HepG2 (cell line): ENCODE data around the gene KIFAP3. TPM values are rescaled to one million over a fixed set of nuclear protein-coding genes. Genes with fewer than 3 reads are reported as not detected.

ENCODE experiments used
- ATAC-seq: fragments of 200-7000 bp; cut with Tn5 transposase; 3 replicates; pipeline ENCODE4 v1.9.1; 2020; ENCODE audit warnings: mild to moderate bottlenecking, moderate library complexity
- BruUV-seq: library from RNA; stranded (reverse); fragments of 400-500 nt; replicated peaks from 2 replicates; lab custom pipeline; 2021; lab: Mats Ljungman, UMichigan
- CTCF ChIA-PET: fragments of 300-600 bp; formaldehyde crosslinking; extraction: SDS; loops from one replicate; lab custom pipeline; 2021; ENCODE audit warnings: low total read pairs, inconsistent platforms, low intra/inter-chr PET ratio; lab: Yijun Ruan, JAX
- POLR2A ChIA-PET: fragments of 350-600 bp; sonication (Branson Sonifier 250); formaldehyde crosslinking; loops from one replicate; lab custom pipeline; 2020; ENCODE audit warnings: antibody characterized with exemption, inconsistent platforms; lab: Yijun Ruan, JAX
- DNase-seq: peaks from one replicate; pipeline ENCODE4 v3.0.0-alpha.2; 2015; ENCODE audit warnings: low spot score
- FAIRE-seq: peaks from 3 replicates; lab custom pipeline; 2011; peaks lifted over from hg19 to GRCh38; lab: Jason Lieb, UNC
- H2AFZ ChIP-seq: one replicate; pipeline ENCODE4 v1.6.1; 2011; ENCODE audit warnings: low read length, inconsistent platforms
- H3K27ac ChIP-seq: fragments of 300-600 bp; 3 replicates; pipeline ENCODE4 v1.8.0; 2011; ENCODE audit warnings: mixed run types, mild to moderate bottlenecking, mixed read lengths, low read length, inconsistent platforms; ENCODE audit not compliant: insufficient read depth; ENCODE audit errors: extremely low read length
- H3K27me3 ChIP-seq, 2 experiments: fragments of 200-600 bp in 1 of 2; 2 replicates in 1 of 2; 3 replicates in 1 of 2; pipeline versions ENCODE4 v1.6.0 to v1.8.0; 2011; ENCODE audit warnings: low read length in 2 of 2, mild to moderate bottlenecking in 2 of 2, moderate library complexity in 2 of 2, inconsistent platforms in 1 of 2; ENCODE audit not compliant: insufficient read depth in 2 of 2, control insufficient read depth in 1 of 2
- H3K36me3 ChIP-seq, 2 experiments: fragments of 200-600 bp in 1 of 2; replicated peaks in 1 of 2; 2 replicates in 1 of 2; 3 replicates in 1 of 2; pipeline versions ENCODE4 v1.5.1 to v1.8.0; 2011; ENCODE audit warnings: low read length in 2 of 2, inconsistent platforms in 1 of 2; ENCODE audit not compliant: insufficient read depth in 2 of 2, control insufficient read depth in 1 of 2
- H3K4me1 ChIP-seq: 2 replicates; pipeline ENCODE4 v1.5.1; 2012; ENCODE audit warnings: low read length, inconsistent platforms; ENCODE audit not compliant: insufficient read depth
- H3K4me2 ChIP-seq: 2 replicates; pipeline ENCODE4 v1.6.0; 2011; ENCODE audit warnings: low read depth, low read length, inconsistent platforms
- H3K4me3 ChIP-seq, 3 experiments: fragments of 200-600 bp in 1 of 3; sonication (generic), shearing (Covaris generic) in 1 of 3; replicated peaks in 1 of 3; 2 replicates each; pipeline ENCODE4 v1.5.1; 2011 to 2016; ENCODE audit warnings: low read length in 3 of 3, inconsistent platforms in 2 of 3, low read depth in 2 of 3, mild to moderate bottlenecking in 2 of 3, control low read depth in 1 of 3, mixed read lengths in 1 of 3; ENCODE audit not compliant: insufficient read depth in 1 of 3
- H3K79me2 ChIP-seq: one replicate; pipeline ENCODE4 v1.6.1; 2011; ENCODE audit warnings: low read length, inconsistent platforms; ENCODE audit not compliant: insufficient read depth
- H3K9ac ChIP-seq: 2 replicates; pipeline ENCODE4 v1.6.0; 2011; ENCODE audit warnings: mild to moderate bottlenecking, low read depth, low read length, inconsistent platforms; ENCODE audit not compliant: insufficient read depth
- H3K9me3 ChIP-seq: 2 replicates; pipeline ENCODE4 v1.5.1; 2012; ENCODE audit warnings: mild to moderate bottlenecking, low read length
- H4K20me1 ChIP-seq: 2 replicates; pipeline ENCODE4 v1.6.0; 2011; ENCODE audit warnings: inconsistent platforms, mild to moderate bottlenecking, low read length, moderate library complexity; ENCODE audit not compliant: insufficient read depth
- GLI4 ChIP-seq: sonication (generic); formaldehyde crosslinking; IDR thresholded peaks from 2 replicates; pipeline ENCODE4 v1.5.1; 2020; ENCODE audit warnings: missing genetic modification reagents, mild to moderate bottlenecking, moderate library complexity, borderline replicate concordance
- PHB2 ChIP-seq: fragments of 450-650 bp; IDR thresholded peaks from 2 replicates; pipeline ENCODE4 v1.6.1; 2018; ENCODE audit not compliant: partially characterized antibody
- SAP130 ChIP-seq: IDR thresholded peaks from 2 replicates; pipeline ENCODE4 v1.6.1; 2016; ENCODE audit warnings: low read depth
- SMAD1 ChIP-seq: sonication (generic); formaldehyde crosslinking; IDR thresholded peaks from 2 replicates; pipeline ENCODE4 v1.4.0; 2020; ENCODE audit warnings: missing genetic modification reagents, low read depth, mild to moderate bottlenecking, borderline replicate concordance
- THYN1 ChIP-seq: sonication (generic); formaldehyde crosslinking; IDR thresholded peaks from 2 replicates; pipeline ENCODE4 v1.8.1; 2023; ENCODE audit warnings: low read depth, mild to moderate bottlenecking, moderate library complexity, missing genetic modification reagents, borderline replicate concordance
- ZNF75D ChIP-seq: sonication (generic); formaldehyde crosslinking; IDR thresholded peaks from 2 replicates; pipeline ENCODE4 v1.8.1; 2023; ENCODE audit warnings: missing genetic modification reagents, mild to moderate bottlenecking, borderline replicate concordance
- WGBS: methylation state at CpG from one replicate; pipeline ENCODE4 v1.1.6; 2017; ENCODE audit warnings: low lambda C conversion rate; 5-methylcytosine and 5-hydroxymethylcytosine counted together
- in situ Hi-C: cut with HindIII; loops from 2 replicates; pipeline ENCODE4 v1.10.0; 2017; ENCODE audit warnings: low pct_unique_long_range_greater_than_20kb; ENCODE audit not compliant: extremely low pct_ligation_motif_present
- intact Hi-C: fragments of 100-400 bp; cut with micrococcal nuclease; formaldehyde crosslinking; loops from one replicate; pipeline ENCODE4 v1.10.0; 2022; ENCODE audit not compliant: unreplicated experiment
- polyA plus RNA-seq, 8 experiments: library from polyadenylated mRNA; depleted of rRNA in 3 of 8; stranded (reverse) in 7 of 8; unstranded in 1 of 8; fragments of >200 nt; fragmentation: Illumina TruSeq in 4 of 8; extraction: Trizol in 4 of 8; gene quantifications; 2 replicates each; pipeline versions ENCODE4 v1.2.1 to v1.2.3, GENCODE V29; 2011 to 2016; ENCODE audit warnings: low read depth in 4 of 8, missing spikeins in 1 of 8, mixed read lengths in 1 of 8; ENCODE audit not compliant: insufficient read depth in 1 of 8
- total RNA-seq, 5 experiments: library from RNA; depleted of rRNA; stranded (reverse); fragments of >200 nt; fragmentation: Illumina TruSeq; extraction: Trizol; gene quantifications; 2 replicates each; pipeline ENCODE4 v1.2.3, GENCODE V29; 2016; ENCODE audit warnings: low read depth in 1 of 5
- TF ChIP-seq, protein P1 (sequence below): sonication (generic); formaldehyde crosslinking; IDR thresholded peaks from 2 replicates; pipeline ENCODE4 v1.4.0; 2020; ENCODE audit warnings: mild to moderate bottlenecking, missing genetic modification reagents
- TF ChIP-seq, protein P2 (sequence below): sonication (generic); formaldehyde crosslinking; IDR thresholded peaks from 2 replicates; pipeline ENCODE4 v1.4.0; 2020; ENCODE audit warnings: missing genetic modification reagents
- TF ChIP-seq, protein P3 (sequence below), 2 experiments: IDR thresholded peaks; 2 replicates each; pipeline ENCODE4 v1.6.1; 2011 to 2012; ENCODE audit warnings: low read length in 2 of 2, borderline replicate concordance in 1 of 2, low read depth in 1 of 2, mild to moderate bottlenecking in 1 of 2, moderate library complexity in 1 of 2

The KIFAP3 gene
- total and polyA plus RNA-seq, 2 of the 13 experiments (the other 11 are each of a cell fraction or from before 2014, with no cell fraction given): 3.4 to 10.0 TPM

DNA sequence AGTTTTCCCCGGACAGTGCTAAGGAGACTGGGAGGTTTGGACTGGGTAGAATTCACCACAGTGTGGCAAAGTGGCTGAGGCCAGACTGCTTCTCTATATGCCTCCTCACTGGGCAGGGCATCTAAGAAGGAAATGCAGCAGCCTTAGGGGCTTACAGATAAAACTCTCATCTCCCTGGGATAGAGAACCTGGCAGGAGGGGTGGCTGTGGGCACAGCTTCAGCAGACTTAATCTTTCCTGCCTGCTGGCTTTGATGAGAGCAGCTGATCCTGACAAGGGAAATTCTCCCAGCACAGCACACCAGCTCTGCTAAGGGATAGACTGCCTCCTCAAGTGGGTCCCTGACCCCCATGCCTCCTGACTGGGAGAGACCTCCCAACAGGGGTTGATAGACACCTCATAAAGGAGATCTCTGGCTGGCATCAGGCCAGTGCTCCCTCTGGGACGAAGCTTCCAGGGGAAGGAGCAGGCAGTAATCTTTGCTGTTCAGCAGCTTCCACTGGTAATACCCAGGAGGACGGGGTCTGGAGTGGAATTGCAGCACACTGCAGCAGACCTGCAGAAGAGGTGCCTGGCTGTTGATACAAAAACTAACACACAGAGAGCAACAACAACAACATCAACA lies 25.2 kb downstream of the KIFAP3 start:
- ChIA-PET POLR2A (no interaction called here), CTCF (no interaction called here)
- Histone ChIP-seq H3K36me3 (no peaks in the 10 kb centered on the region), H4K20me1 (no peaks in the 10 kb centered on the region), H3K27me3 (no peaks in the 10 kb centered on the region), H3K9ac (no peak overlapping the region), H3K4me2 (no peak overlapping the region), H3K79me2 (no peaks in the 10 kb centered on the region), H3K27ac (no peak overlapping the region), H3K4me1 (no peaks in the 10 kb centered on the region), H3K9me3 (no peaks in the 10 kb centered on the region), H2AFZ (no peak overlapping the region), H3K4me3 (no peak overlapping the region)
- in situ Hi-C loops (no loop called here), intact Hi-C loops (no loop called here)
- TF ChIP-seq SAP130 (CRISPR knock-in tag) (no peak), THYN1 (CRISPR knock-in tag) (no peak), SMAD1 (CRISPR knock-in tag) (no peak), PHB2 (no peak), ZNF75D (CRISPR knock-in tag) (no peak), GLI4 (CRISPR knock-in tag) (no peak)
- TF ChIP-seq, protein P1, sequence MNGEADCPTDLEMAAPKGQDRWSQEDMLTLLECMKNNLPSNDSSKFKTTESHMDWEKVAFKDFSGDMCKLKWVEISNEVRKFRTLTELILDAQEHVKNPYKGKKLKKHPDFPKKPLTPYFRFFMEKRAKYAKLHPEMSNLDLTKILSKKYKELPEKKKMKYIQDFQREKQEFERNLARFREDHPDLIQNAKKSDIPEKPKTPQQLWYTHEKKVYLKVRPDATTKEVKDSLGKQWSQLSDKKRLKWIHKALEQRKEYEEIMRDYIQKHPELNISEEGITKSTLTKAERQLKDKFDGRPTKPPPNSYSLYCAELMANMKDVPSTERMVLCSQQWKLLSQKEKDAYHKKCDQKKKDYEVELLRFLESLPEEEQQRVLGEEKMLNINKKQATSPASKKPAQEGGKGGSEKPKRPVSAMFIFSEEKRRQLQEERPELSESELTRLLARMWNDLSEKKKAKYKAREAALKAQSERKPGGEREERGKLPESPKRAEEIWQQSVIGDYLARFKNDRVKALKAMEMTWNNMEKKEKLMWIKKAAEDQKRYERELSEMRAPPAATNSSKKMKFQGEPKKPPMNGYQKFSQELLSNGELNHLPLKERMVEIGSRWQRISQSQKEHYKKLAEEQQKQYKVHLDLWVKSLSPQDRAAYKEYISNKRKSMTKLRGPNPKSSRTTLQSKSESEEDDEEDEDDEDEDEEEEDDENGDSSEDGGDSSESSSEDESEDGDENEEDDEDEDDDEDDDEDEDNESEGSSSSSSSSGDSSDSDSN (CRISPR knock-in tag): no peak
- TF ChIP-seq, protein P2, sequence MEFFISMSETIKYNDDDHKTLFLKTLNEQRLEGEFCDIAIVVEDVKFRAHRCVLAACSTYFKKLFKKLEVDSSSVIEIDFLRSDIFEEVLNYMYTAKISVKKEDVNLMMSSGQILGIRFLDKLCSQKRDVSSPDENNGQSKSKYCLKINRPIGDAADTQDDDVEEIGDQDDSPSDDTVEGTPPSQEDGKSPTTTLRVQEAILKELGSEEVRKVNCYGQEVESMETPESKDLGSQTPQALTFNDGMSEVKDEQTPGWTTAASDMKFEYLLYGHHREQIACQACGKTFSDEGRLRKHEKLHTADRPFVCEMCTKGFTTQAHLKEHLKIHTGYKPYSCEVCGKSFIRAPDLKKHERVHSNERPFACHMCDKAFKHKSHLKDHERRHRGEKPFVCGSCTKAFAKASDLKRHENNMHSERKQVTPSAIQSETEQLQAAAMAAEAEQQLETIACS (CRISPR knock-in tag): no peak
- TF ChIP-seq, protein P3, sequence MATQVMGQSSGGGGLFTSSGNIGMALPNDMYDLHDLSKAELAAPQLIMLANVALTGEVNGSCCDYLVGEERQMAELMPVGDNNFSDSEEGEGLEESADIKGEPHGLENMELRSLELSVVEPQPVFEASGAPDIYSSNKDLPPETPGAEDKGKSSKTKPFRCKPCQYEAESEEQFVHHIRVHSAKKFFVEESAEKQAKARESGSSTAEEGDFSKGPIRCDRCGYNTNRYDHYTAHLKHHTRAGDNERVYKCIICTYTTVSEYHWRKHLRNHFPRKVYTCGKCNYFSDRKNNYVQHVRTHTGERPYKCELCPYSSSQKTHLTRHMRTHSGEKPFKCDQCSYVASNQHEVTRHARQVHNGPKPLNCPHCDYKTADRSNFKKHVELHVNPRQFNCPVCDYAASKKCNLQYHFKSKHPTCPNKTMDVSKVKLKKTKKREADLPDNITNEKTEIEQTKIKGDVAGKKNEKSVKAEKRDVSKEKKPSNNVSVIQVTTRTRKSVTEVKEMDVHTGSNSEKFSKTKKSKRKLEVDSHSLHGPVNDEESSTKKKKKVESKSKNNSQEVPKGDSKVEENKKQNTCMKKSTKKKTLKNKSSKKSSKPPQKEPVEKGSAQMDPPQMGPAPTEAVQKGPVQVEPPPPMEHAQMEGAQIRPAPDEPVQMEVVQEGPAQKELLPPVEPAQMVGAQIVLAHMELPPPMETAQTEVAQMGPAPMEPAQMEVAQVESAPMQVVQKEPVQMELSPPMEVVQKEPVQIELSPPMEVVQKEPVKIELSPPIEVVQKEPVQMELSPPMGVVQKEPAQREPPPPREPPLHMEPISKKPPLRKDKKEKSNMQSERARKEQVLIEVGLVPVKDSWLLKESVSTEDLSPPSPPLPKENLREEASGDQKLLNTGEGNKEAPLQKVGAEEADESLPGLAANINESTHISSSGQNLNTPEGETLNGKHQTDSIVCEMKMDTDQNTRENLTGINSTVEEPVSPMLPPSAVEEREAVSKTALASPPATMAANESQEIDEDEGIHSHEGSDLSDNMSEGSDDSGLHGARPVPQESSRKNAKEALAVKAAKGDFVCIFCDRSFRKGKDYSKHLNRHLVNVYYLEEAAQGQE (IDR thresholded peaks at IDR 0.05; ENCODE audit: borderline replicate concordance in 1 of 2, low read depth in 1 of 2, low read length in 2 of 2): no peak
- FAIRE-seq (no peak), ATAC-seq (no peak), DNase-seq (no peak)
- 92% methylated on average over 2 of the region's 3 CpGs for WGBS
- BruUV-seq: no TSS peak
